22Rv1 (cell line): ENCODE measurements around the gene CMC2.

Experiments
- CTCF ChIP-seq: fragments of 450-650 bp; IDR thresholded peaks from 2 replicates; pipeline ENCODE4 v1.5.1; 2017; ENCODE audit warnings: mild to moderate bottlenecking
- ZFX ChIP-seq: fragments of 450-650 bp; IDR thresholded peaks from 2 replicates; pipeline ENCODE4 v1.6.1; 2017; ENCODE audit warnings: antibody characterized with exemption, borderline replicate concordance

GRCh38 chr16:80938879-80939260 lies 67.8 kb downstream of the CMC2 start:
- TF ChIP-seq CTCF (no peak), ZFX (no peak)
